Hair follicle dermal papilla cell (primary cell): Measurements from ENCODE around the gene MYOZ3. TPM values are rescaled to one million over a fixed set of nuclear protein-coding genes. Genes with fewer than 3 reads are reported as not detected.

Source experiments
- total RNA-seq: library from RNA; depleted of rRNA; stranded (reverse); fragments of >200 nt; gene quantifications from 2 replicates; pipeline ENCODE4 v1.2.3, GENCODE V29; 2012

MYOZ3 gene, protein sequence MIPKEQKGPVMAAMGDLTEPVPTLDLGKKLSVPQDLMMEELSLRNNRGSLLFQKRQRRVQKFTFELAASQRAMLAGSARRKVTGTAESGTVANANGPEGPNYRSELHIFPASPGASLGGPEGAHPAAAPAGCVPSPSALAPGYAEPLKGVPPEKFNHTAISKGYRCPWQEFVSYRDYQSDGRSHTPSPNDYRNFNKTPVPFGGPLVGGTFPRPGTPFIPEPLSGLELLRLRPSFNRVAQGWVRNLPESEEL
- total RNA-seq = 1.3 and 1.5 TPM in 2 replicates

DNA sequence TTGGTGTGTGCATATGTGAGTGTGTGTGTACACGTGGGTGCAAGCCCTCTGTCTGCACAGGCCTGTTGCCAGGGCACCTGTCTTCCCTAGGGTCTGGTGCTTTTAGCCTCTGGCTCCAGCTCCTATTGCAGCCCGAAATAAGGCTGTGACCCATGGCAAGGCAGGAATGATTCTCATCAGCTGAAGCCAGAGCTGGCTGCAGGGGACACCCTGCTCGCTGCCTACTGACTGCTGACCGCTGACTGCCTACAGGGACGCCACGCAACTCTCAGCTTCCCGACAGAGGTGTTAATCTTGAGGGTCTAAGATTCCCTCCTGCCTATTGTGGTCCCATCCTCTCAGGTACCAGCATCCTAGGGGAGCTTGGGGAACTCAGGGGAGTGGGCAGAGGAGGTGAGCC lies at the start of gene MYOZ3:
Gene MYOZ3 (plus strand): TSS at position 166 of the 400 bp plus-strand sequence. CDS start 1,691 bp downstream, outside the sequence.

DNA sequence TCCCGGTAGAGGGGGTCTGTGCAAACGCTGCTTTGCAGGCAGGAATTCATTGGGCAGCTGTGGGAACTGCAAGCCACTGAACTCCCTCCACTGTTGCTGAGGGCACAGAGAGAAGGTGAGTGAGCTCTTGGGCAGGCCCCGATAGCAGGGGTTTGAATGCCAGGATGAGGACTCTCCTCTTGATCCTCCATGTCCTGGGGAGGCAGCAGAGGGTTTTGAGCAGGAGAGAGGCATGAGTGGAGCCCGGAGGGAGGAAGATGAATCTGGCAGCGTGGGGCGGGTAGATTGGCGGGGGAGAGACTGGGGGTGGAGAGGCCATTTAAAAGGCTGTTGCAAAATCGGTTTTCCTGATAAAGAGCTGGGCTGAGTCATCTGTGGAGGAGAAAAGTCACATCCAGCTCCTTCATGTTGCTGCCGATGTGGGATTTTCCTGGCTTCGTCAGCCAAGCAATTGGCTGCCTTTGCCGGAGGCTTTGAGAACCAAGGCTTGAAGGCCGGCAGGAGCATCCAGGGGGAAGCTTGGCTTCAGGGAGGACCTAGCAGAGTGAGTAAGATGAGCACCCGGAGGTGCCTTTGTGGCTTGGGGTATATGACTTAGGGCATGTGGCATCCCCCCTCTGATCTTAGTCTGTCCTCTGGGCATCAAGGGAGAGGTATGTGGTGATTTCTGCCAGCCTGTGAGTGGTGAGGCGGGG lies 20.6 kb upstream of the MYOZ3 start, which contains the start of gene SYNPO:
Gene SYNPO (plus strand): TSS at position 350 of the 695 bp plus-strand sequence. CDS start 7,616 bp downstream, outside the sequence.

DNA sequence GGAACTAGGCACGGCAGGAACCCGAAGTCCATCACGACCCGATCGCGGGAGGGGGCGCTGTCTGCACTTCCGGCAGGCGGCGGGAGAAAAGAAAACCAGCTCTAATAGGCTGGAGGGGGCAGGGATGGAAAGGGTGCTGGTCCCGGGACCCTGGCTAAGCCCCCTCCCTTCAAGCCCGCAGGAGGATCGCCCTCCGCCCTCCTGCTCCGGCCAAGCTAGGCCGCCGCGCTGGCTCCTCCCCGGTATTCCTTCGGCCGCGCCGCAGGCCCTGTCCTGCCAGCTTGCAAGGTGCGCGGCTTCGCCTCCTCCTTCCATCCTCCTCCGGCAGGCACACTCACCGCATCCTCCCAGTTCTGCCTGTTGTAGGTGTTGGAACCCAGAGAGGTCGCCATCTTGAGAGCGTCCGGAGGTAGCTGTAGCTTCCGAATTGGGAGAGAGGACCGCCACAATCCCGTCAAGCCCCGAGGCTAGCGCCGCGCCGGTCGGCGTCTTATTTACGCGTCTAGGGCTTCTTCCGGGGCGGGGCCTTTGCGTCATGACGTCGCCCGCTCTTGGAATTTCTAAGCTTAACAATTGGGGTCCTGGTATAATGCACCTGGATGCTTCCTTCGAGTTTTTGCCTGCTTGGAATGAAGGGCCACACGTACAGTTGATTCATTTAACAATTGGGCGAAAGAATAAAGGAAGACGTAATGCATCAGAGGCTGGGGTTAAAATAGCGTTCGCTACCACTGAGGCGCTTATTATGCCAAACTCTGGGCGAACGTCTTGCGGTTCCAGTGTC lies 39.7 kb downstream of the MYOZ3 start, which contains the start of gene RBM22:
Gene RBM22 (minus strand): TSS at position 469 of the 784 bp plus-strand sequence. CDS start 77 bp downstream, at position 392.

Other genes starting within 250 kb of the MYOZ3 start
- gene CD74, start 248.3 kb upstream of the MYOZ3 start, total RNA-seq = 6.6 and 13.3 TPM in 2 replicates
- gene RPS14, start 211.5 kb upstream of the MYOZ3 start, total RNA-seq = 1,105 and 1,795 TPM in 2 replicates
- gene NDST1, start 153.1 kb upstream of the MYOZ3 start, total RNA-seq = 166 and 188 TPM in 2 replicates
- gene SYNPO, start 20.6 kb upstream of the MYOZ3 start, total RNA-seq = 1.9 and 2.7 TPM in 2 replicates
- gene RBM22, start 39.8 kb downstream of the MYOZ3 start, total RNA-seq = 30.8 and 32.5 TPM in 2 replicates
- gene DCTN4, start 97.8 kb downstream of the MYOZ3 start, total RNA-seq = 69.3 and 76.1 TPM in 2 replicates
- 51.9 TPM in 2 replicates for gene SMIM3, start 117.5 kb downstream of the MYOZ3 start, total RNA-seq
- not detected in 2 replicates for gene IRGM, start 185.3 kb downstream of the MYOZ3 start, total RNA-seq
- 5.8 and 6.7 TPM in 2 replicates for gene ZNF300, start 243.7 kb downstream of the MYOZ3 start, total RNA-seq